GM19372 (cell line): Measurements from ENCODE around the gene AIRE.
"Not testable (repeated sequence)": the region's sequence is repeated elsewhere in the genome, so short reads cannot be mapped to it uniquely, and the experiment has no call there.

Experiments
- ATAC-seq: cut with Tn5 transposase; IDR thresholded peaks from one replicate; pipeline ENCODE4 v1.9.1; 2021; ENCODE audit warnings: mild to moderate bottlenecking, low read depth, moderate library complexity; ENCODE audit not compliant: unreplicated experiment

The AIRE gene

GRCh38 chr21:44291078-44291935, 5.6 kb downstream of the AIRE start:
- no peak for ATAC-seq

GRCh38 chr21:44291936-44292811, 6.5 kb downstream of the AIRE start:
- ATAC-seq, result no peak

- ATAC-seq, result no peak
Measured at GRCh38 chr21:44292812-44293195, 7.1 kb downstream of the AIRE start.

DNA sequence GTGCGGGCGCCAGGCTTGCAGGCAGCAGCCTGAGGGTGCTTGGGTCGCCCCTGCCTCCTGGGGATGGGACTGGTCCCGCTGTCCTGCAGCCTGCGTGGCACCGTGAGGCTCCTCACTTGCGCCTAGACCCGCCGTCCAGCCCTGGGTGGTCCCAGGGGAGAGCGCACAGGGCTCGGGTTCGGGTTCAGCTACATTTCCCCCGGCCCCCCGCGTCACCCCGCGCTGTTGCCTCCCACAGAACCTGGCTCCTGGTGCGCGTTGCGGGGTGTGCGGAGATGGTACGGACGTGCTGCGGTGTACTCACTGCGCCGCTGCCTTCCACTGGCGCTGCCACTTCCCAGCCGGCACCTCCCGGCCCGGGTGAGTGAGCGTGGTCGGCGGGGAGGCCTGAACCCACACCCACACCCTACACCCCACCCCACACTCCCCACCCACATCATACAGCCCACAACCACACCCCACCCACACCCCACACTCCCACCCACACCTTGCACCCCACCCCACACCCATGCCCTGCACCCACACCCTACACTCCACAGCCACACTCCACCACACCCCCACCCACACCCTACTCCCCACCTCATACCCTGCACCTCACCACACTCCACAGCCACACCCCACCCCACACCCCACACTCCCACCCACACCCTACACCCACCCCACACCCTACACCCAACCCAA, 8.0 kb downstream of the AIRE start:
- no peak for ATAC-seq

DNA sequence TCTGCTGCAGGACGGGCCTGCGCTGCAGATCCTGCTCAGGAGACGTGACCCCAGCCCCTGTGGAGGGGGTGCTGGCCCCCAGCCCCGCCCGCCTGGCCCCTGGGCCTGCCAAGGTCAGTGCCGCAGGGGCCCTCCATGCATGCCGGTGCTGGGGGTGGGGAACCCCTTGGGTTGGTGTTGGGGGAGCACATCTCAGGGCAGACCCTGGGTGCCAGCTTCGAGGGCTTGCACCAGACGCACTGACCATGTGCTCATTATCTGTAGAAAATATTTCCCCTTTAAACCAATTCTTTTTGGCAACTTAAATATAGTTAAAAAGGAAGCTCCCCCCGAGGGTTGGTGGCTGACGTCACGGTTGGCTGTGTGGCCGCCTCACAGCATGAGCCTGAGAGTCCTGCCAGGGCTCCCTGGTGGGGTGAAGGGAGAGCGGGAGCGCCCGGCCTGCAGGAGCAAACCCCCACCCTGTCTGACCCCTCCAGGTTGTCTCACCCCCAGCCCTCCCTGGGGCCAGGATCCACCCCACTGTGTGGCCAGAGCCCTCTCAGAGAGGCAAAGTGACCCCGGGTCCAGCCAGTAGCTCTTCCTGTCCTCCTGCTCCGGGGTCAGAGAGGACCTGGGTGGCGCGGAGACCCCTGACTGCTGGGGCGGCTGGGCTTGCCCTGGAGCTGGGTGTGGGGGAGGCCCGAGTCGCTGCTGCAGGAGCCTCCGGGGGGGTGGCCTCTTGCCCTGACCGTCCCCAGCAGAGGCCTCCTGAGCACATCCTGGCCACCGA, 8.9 kb downstream of the AIRE start:
- ATAC-seq, result no peak

- no peak for ATAC-seq
Measured at GRCh38 chr21:44295163-44295573, 9.5 kb downstream of the AIRE start.

DNA sequence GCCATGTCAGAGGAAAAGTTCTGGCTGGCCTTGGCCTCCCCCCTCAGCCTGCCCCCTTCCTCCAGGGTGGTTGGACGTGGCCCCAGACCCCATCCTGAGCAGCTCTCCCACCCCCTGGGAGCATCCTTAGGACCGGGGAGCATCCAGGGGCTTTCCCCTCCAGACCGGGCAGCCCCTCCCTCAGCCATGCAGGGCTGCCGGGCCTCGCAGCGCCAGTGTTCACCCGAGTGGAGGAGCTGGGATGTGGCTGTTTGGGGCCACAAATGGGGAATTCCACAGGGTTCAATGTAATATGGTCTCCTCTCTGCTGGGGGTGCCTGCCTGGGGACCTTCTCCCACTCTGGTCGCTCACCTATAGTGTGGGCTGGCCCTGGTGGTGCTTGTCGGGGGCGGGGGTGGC, 10.0 kb downstream of the AIRE start:
- ATAC-seq, result no peak

- ATAC-seq, result no peak
Measured at GRCh38 chr21:44296103-44296519, 10.4 kb downstream of the AIRE start.

DNA sequence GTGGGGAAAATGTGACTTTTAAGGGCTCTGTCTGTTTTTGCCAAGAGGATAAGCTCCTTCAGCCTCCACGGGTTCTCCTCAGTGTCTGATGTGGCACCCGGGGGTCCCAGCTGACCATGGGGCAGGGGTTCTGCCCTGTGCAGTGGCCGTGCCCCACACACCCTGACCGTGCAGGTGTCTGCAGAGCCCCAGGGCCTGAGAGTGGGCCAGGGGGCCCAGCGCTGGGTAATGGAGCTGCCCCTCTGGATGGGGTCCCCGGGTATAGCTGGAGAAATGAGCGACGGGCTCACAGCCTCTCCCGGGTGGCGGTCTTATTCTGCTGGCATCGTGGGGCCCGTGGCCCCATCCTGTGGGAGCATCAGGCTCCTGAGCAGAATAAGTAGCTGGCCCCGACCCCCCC, 11.2 kb downstream of the AIRE start:
- ATAC-seq, result no peak

- ATAC-seq, result no peak
Measured at GRCh38 chr21:44297525-44298290, 12.0 kb downstream of the AIRE start.

DNA sequence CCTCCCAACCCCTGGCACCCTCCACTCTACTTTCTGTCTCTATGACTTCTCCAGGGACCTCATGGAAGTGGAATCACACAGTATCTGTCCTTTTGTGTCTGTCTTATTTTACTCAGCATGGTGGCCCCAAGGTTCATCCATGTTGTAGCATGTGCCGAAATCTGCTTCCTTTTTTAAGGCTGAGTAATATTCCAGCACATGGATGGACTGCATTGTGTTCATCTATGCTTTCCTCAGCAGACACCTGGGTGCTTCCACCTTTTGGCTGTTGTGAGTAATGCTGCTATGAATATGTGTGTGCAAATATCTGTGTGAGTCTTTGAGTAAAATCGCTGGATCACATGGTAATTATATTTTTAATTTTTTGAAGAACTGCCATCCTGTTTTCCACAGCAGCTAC, 12.6 kb downstream of the AIRE start:
- no peak for ATAC-seq

GRCh38 chr21:44299085-44299457, 13.4 kb downstream of the AIRE start:
- no peak for ATAC-seq

DNA sequence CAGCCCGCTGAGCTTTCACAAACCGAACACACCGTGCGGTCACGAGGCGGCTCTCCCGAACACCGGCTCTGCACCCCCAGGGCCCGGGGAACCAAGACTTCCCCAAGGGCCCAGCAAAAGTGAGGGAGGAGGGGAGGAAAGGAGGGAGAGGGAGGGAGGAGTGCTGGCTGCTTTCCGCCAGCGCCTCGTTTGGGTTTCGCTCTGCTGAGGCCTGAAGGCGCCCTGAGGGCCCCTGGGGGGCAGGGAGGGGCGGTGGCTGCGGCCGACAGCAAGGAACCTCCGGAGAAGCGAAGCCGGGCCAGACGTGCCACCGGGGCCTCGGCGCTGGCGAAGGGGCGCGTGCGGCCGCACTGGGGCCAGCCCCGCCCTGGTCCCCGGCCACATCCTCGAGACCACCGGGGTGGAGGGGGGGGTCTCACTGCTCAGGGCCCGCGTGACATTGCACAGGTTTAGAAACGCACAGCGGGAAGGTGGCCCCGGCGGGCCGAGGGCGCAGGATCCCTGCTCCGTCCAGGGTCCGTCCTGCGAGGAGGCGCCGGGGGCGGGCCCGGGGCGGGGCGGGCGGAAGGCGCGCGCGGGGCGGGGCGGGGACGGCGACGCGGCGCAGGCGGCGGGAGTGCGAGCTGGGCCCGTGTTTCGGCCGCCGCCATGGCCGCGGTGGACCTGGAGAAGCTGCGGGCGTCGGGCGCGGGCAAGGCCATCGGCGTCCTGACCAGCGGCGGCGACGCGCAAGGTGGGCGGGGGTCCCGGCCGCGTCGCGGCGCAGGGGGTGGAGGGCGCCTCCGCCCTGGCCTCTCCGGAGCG, 14.0 kb downstream of the AIRE start, which contains the start of gene PFKL:
Gene PFKL, plus strand, starts transcription at position 596 of the 804 bp plus-strand sequence. Its CDS starts 53 bp downstream, at position 649.
- ATAC-seq, result peak; percentile 48

DNA sequence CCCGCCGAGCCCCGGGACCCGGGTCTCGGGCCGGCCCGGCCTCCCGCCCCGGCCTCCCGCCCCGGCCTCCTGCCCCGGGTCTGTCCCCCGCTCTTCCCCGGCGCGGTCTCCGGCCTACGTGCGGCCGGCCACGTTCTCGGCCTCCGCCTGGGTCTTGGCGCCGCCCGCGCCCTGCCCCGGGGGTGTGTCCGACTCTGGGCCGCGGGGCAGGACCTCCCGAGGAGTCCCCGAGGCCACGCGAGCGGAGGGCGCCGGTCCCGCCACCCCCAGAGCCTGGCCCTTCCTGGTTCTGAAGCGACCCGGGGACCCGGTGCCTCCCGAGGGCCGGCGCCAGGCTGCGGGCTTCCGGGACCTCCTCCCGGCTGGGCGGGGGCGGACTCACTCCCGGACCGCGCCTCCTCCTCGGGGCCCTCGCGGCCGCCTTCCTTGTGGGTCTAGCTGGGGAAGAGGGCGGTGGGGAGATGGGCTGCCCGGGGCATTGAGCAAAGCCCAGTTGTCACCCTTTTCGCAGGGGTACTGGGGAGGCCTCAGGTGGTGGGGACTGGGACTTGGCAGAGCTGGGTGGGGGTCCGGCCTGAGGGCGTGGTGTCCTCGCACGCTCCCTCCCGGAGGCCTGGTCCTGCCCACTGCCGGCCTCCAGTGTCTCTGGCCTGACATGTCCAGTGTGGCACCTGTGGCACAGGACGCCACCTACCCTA, 14.7 kb downstream of the AIRE start:
- peak; percentile 31 for ATAC-seq

DNA sequence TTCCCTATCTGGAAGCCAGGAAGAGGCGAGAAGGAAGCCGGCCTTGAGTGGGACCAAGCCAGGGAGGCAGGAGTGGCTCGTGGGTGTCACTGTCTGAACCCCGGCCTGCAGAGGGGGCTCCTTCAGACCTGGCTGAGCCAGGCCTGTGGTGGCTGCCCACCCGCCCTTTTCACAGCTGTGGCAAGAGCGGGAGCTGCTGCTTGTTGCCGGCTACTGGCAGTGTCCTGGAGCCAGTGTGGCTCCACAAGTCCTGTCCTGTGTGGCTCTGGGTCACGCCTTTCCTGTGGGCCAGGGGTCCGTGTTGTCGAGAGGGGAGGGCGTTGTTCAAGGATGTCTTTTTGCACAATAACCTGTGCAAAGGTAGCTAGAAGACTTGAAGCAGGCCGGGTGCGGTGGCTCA, 15.5 kb downstream of the AIRE start:
- ATAC-seq, result no peak

DNA sequence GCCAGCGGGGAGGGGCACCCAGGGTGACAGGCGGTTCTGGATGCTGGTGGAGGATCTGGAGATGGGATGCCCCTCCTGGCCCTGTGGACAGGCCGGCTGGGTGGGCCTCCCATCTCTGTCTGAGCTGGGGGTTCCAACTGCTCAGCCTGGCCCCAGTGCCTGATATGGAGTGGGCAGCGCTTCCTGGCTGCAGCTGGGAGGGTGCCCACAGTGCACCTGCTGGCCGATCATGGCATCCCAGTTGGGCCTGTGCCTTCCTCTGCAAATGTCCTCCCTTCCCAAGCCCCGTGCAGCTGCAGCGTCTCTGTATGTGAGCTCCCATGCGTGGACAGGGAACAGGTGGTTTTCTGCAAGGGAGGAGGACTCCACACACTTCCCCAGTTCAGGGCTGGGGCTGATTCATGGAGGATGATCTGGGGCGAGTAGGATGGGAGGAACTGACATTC, 16.3 kb downstream of the AIRE start:
- no peak for ATAC-seq

DNA sequence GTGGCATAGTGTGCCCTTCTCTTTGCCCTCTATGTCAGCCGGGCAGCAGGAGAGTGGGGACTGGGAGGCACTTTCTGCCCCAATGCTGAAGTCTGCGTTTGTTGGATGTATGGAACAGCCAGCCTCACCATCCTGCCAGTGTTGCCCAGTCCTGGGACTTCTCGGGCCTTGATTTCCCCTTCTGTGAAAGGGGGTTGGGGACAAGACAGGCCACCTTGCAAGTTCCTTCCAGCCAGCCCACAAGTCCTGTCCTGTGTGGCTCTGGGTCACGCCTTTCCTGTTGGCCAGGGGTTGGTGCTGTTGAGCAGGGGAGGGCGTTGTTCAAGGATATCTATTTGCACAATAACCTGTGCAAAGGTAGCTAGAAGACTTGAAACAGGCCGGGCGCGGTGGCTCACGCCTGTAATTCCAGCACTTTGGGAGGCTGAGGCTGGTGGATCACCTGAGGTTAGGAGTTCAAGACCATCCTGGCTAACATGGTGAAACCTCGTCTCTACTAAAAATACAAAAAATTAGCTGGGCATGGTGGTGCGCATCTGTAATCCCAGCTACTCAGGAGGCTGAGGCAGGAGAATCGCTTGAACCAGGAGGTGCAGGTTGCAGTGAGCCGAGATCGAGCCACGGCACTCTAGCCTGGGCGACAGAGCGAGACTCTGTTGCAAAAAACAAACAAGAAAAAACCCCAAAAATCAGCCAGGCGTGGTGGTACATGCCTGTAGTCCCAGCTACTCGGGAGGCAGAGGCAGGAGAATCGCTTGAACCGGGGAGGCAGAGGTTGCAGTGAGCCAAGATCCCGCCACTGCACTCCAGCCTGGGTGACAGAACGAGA, 17.1 kb downstream of the AIRE start:
- ATAC-seq, result not testable (repeated sequence)
